Activated T-helper 1 cell treated with Interleukin-2 at 50 U/mL for 16 hours (primary cell): ENCODE data around the gene CORO7.
A peak's percentile ranks its signal among the peaks of the same experiment; 100 is the strongest.

Experiments used
- DNase-seq: peaks from one replicate; pipeline ENCODE4 v3.0.0-alpha.2; 2020; ENCODE audit warnings: low read depth

Gene CORO7

DNA sequence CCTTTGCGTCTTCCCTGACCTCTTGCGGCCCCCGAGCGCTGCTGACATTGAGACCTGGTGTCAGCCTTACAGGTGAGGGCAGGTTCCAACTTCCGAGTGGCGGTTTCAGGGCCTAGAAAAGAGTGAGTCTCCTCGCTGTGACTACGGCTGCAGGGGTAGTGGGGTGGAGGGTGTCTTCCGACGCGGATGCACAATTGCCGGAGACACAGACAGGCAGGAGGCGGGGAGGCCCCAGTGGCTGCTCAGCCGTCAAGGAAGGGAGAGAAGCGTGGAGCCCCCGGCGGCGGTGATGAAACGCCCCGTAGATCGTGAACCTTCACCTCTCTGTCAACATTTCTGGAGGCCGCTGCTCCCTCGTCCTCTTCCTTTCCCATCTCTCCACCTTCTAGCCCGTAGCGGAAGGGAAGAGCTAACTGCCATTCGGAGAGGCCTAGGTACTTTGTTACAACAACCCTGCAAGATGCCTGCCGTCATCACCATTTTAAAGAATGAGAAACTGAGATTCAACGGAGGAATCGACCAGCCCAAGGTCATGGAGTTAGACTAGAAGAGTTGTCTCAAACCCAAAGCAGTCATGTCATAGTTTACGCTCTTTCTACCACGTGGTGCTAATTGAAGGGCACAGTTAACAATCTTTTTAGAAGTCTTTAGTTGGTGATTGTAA lies 9.8 kb upstream of the CORO7 start:
- DNase-seq, result no peak

DNA sequence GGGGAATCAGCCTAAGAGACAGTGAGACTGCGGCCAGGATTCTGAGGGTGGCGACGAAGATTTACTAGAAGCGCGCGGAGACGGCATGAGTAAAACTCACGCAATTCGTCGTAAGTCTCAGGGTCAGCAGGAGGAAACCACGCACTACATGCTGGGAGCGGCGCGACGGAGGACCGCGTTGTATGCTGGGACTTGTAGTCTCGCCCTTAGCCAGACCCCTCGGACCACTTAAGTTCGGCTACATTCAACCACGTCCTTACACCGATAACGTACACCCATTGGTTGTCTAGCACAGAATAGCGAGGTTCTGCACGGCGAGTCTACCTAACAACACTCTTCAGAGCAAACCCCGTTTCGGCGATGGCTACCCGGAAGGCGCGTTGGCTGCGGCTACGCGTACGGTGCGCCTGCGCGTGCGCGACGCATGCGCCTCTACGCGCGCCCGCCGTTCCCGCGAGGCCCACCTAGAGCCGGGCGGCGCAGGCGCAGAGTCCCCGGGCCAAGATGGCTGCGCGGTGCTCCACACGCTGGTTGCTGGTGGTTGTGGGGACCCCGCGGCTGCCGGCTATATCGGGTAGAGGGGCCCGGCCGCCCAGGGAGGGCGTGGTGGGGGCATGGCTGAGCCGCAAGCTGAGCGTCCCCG lies 9.1 kb upstream of the CORO7 start, which contains the start of gene DNAJA3:
Gene DNAJA3 (plus strand): TSS at position 491 of the 643 bp plus-strand sequence. CDS start 14 bp downstream, at position 505.
- peak; percentile 90 for DNase-seq

DNA sequence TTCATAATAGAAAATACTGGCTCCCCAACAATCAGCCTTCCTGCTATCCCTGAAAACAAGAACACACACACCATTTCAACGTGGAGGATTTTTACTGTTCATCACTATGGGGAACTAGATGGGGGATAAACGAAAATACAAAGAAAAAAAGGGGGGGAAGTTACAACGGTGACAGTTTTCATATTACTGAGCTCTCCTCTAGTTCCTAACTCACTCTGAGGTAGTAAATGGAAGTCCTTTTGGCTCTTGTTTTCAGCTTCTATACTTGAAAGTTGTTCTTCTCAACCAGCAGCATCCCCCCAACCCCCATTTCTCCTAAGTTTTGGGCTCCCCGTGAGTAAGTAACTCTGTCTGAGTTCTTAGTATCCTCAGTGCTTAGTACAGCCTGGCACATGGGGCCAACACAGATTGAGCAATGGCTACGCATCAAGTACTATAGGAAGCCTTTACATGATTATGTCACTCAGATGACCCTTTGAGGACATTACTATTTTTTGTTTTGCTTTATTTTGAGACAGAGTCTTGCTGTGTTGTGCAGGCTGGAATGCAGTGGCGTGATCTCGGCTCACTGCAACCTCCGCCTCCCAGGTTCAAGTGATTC lies 4.2 kb upstream of the CORO7 start:
- no peak for DNase-seq

DNA sequence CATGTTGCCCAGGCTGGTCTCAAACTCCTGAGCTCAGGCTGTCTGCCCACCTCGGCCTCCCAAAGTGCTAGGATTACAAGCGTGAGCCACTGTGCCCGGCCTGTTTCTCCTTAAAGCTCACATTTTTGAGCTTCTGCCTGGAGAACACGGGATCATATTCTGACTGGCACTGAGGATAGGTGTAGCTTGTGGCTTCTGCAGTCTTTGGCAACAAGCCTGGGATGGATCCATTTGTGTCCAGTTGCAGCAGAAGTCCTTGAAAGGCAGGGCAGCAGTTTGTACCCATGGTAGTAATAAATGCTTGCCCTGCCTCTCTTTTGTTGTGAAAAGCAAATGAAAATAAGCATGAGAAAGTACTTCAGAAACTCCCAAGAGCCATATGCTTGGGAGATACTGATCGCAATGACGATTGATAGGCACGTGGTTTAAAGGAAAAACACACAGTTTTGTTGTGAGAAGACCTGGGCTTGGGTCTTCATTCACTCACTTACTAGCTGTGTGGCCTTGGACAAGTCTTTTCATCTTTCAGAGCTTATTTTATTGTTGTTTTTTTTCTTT lies 3.1 kb upstream of the CORO7 start:
- DNase-seq, result no peak

DNA sequence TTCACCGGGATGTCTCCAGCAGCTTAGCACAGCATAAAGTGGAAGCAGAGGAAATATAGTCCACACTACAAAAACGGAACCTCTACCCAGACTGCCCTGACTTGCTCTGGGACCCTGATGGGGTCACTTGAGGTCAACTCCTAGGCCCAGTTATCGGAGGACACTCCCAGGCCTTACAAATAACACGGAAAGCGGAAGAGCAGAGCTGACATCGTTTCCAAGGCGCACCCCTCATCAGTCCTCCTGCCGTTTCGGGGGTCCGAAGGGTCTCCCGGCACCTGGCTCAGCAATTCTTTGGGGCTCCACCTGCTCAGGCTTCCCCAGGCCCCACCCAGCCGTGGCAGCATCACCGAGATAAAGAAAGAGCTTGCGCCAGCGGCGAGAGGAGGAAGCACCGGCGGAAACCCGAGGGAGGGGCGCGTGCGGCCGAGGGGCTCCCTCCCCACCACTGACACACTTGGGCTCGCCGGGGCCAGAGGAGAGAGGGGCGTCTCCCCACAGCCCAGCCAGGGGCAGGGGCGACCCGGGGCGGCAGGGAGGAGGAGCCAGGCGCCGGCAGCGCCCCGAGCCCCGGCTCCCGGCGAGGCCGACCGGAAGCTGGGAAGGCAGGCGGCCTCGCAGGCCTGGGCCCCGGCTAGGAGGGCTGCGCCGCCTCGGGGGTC lies 727 bp downstream of the CORO7 start:
- peak; percentile 48 for DNase-seq

DNA sequence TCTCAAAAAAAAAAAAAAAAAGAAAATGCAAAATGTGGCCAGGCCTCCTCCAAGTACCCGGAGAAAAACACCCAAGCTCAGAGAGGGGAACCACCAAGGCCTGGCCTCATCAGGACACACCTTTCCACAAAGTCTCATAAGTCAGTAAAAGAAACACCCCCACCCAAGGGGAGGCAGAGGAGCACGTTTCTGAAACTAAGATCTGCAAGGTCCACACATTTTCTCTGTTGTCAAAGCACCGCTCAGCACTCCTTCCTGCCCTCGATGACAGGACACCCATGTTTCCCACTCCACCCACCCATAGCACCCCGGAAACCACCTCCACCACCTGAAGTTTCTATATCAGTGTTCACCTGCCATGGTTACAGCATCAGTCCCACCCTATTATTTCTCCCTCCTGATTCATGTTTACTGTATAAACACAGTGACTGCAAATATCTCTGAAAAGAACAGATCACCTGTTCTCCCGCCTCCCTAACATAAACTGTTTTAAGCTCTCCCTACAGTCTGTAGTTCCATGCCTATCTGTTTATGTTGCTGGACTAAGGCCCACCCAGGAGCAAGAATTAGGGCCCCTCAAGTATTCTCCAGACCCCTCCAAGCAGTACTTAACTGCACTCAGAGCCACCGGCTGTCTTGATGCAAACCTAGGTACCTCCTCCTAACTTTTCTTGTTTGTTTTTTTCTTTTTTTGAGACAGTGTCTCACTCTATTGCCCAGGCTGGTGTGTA lies 2.0 kb downstream of the CORO7 start:
- DNase-seq, result peak; percentile 69

DNA sequence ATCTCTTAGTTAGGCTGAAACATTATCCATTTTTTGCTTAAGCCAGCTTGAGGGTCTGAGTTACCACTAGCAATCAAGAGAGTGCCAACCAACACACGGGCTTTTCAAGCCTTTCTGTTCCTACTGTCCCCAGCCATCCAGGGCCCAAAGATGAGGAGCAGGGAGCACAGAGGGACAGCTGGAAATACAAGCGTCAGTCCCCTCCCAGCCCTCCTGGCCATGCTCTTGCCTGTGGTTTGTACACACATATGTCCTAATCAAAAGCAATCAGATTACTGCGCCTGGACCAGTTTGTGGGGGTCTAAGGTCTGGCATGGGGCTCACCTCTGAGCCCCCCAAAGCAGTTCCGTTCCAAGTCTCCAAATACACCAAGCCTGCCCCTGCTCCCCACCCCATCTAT lies 3.5 kb downstream of the CORO7 start:
- DNase-seq, result no peak

DNA sequence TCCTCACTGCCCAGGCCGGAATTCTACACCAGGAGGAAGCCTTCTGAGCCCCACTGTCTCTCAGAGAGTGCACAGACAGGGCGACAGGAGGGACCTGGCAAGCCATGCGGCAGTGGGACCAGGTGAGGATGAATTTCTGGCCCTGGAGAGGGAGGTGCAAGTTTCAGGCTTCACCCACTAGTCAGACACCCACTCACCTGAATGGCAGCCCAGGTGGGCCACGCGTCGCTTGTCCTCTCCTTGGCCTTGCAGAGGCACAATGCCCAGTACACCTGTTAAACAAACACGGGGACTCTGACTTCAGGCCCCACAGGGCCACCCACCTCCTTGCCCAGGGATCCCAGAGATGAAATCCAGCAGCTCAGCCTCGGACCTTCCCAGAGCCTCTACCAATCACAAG lies 4.2 kb downstream of the CORO7 start:
- DNase-seq, result no peak

DNA sequence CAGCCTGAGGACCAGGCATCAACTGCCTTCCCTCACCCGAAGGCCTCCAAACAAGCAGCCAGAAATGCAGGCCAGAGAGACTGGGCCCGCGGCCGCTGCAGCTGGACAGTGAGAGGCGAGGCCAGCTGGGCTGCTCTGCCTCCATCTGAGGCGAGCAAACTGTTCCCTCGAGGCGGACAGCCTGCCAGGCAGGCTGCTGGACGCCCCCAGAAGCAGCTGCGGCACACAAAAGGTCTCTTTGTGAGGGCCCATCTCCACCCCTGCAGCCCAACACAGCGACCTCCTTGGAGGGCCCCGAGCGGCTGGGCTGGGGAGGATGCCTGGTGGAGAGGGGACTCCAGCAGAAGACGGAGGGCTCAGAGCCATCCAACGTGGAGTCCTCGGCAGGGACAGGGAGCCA lies 4.7 kb downstream of the CORO7 start:
- no peak for DNase-seq

DNA sequence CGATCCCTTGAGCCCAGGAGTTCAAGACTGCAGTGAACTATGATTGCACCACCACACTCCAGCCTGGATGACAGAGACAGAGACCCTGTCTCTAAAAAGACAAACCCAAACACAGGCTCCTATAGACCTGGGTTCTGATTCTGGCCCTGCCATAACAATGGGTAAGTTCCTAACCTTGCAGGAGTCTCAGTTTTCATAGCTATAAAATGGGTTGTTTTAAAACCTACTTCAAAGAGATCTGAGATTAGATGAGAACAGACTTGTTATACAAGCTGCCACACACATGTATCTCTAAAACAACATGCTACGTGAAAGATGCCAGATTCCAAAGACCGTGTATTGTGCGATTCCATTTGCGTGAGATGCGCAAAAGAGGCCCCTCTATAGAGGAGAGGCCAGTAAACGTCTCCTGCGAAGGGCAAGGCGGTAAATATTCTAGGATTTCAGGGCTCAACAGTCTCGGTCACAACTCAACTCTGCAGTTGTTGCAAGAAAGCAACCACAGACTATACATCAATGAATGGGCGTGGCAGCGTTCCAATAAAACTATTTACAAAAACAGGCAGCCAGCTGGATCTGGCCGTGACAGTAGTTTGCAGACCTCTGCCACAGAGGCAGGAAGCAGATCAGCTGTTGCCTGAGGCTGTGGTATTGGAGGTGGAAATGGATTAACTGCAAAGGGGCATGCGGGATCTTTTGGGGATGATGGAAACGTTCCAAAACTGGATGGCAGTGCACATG lies 5.9 kb downstream of the CORO7 start:
- no peak for DNase-seq

DNA sequence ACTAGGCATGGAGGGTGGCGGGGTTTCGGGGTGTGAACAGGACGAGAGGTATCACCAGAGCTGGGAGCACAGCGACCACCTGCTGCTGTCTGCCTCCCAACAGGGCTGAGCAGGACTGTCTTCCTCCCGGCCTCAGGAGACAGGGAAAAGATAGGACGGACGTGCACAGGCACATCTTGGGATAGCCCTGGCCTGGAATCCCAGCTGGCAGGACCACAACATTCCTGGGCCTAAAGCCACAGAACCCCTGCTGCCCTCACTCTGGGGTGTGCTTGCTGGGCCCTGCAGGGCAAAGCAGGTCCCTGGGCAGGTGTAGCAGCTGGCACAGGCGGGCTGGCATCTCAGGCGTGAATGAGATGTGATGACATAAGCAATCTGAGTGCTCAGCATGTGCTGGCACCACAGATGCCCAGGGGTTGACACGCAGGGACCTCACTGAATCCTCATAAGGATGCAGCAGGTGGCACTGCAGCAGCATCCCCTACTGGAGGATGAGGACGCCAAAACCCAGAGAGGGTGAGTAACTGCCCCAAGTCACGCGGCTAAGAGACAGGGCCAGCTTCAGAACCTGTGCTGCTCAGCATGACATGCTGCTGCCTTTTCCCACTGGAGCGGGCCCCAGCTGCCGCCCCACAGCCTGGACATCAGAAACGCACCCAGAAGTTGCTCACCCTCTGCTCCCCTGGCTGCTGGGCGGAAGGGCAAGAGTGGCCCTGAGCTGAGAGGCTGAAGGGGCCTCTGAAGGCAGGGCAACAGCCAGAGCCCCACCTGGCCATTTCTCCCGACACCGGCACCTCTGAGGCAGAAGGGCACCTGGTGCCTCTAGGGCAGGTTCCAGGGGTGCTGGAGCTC lies 7.1 kb downstream of the CORO7 start:
- DNase-seq, result no peak

DNA sequence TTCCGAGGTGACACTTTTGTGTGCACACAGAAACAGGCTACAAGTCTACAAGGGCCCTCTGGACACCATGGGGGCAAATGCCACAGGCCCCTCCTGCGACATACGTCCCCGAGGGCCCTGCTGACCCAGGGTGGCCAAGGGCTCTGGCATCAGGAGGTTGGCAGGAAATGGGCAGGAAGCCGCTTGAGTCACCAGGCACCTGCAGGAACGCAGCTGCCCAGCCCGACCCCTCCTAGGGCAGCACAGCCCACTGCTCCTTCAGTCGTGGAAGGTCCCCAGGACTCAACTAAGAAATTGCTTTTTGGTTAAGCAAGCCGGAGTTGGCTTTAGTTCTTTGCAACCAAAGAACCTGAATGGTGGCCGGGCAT lies 8.1 kb downstream of the CORO7 start:
- DNase-seq, result no peak

DNA sequence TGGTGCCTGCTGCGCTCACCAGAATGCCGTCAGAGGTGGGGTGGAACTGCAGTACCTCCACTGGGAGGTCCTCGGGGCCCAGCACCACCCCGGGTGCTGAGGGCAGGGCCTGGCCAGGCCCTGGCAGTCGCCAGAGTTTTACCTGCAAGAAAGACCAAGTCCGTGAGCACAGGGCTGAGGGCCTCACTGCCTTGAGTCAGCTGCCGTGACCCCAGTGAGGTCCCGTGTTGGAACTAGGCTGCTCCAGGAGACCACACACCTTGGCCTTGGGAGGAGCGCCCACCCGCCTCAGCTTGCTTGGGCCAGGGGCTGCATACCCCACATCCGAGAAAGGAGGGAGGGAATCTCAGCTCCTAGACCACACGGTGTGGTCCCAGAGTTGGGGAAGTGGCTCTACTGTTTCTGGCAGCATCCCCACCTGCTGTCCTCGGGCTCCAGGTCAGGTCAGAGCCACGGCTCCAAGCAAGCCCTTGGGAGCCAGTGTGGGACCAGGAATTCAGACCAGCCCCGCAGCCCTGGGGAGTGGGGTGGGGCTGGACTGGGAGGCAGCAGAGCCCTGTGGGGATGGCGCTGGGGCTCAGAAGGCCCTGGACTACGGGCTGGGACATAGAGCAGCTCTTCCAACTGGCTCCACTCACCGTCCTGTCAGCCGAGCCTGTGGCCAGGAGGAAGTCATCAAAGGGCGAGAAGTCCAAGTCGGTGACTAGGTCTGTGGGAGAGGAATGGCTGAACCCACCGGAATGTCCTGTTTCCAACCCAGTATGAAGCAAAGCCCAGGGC lies 8.7 kb downstream of the CORO7 start:
- DNase-seq, result no peak

DNA sequence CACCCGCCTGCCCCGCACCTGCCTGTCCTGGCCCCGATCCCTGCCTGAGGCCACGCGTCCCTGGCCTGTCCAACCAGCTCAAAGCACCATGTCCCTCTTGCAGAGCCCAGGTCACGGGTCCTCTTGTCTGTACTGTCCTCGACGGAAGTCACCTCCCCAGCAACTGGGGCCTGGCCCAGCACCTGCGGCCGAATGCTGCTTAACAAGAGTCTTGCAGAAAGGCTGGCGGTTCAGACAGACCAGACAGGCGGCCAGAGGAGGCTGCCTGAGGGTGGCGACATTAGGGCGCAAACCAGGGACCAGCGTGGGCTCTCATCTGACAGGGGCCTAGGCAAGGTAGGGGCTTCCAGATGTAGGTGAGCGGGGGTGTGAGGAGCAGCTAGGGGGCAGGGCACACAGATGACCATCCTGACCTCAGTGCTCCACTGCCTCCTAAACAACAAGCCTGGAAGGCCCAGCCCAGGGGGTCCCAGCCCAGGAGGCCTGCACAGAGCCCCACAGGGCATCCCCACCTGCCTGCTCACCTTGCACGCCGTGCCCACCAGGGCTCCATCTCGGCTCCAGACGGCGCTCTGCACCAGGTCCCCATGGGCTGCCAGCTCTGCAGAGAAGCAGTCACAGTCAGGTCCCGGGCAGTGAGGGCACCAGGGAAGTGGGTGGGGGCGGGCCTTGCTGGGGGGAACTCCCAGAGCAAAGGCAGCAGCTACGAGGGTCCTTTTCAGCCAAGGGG lies 11.3 kb downstream of the CORO7 start:
- no peak for DNase-seq

DNA sequence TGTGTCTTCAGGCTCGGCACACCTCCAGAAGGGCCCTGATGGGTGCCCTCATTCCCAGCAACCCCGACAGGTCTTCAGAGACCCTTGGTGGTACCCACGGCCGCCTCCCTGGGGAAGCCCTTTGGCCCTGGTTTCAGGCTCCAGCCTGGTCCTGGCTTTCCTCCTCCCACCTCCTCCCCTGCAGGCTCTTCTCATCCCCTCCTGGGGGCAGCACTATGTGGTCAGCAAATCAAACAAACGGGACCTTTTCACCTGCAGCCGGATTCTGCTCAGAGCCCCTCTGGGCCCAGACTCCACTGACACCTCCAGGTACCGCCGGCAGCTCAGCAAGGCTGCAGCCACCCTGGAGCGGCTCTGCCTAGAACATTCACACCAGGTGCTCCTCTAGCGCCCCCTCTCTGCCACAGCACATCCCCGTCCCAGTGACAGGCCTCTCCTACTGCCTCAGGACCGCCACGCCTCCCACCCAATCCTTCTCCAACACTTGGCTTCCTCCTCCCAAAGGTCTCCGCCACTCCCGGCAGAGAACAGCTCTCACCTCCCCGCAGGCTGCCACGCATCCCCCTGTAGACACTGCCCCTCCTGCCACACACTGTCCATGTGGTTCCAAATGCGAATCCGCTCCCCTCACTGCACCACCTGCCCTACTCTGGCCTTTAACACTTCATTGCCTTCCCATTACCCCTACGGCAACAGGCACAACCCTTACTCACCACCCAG lies 12.0 kb downstream of the CORO7 start:
- DNase-seq, result no peak

DNA sequence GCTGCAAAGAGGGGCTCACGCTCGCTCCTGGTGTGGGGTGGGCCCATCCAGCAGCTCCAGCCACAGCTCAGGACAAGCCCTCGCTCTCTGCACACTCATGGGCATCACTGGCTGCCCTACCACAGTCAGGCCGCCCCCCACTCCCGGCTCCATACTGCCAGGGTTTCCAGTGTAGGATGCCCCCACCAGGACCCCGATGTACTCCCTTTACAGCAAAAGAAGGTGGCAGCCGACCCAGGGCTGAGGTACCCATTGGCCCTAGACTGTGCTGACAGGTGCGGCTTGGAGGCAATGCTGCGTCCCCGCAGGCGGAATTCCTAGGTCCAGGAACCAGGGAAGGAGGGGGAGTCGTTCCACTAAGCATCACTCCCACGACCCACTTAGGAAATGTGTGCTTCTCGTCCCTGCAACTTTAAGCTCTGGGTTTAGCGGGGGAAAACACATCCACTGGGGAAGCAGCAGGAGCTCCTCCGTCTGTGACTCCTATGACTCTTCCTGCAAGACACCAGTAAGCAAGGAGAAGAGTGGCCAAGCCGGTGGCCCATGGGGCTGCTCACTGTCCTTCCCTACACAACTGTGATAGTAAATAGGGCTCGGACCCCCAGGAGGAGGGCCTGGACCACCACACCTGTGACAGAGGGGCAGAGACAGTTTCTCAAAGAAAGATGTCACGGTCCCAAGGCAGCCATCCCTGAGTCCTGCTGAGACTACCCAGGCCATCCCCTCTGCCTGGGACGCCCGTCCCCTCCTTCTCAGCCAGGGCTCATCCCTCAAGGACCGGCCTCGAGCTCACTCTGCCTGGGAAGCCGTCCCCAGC lies 13.1 kb downstream of the CORO7 start:
- DNase-seq, result no peak

DNA sequence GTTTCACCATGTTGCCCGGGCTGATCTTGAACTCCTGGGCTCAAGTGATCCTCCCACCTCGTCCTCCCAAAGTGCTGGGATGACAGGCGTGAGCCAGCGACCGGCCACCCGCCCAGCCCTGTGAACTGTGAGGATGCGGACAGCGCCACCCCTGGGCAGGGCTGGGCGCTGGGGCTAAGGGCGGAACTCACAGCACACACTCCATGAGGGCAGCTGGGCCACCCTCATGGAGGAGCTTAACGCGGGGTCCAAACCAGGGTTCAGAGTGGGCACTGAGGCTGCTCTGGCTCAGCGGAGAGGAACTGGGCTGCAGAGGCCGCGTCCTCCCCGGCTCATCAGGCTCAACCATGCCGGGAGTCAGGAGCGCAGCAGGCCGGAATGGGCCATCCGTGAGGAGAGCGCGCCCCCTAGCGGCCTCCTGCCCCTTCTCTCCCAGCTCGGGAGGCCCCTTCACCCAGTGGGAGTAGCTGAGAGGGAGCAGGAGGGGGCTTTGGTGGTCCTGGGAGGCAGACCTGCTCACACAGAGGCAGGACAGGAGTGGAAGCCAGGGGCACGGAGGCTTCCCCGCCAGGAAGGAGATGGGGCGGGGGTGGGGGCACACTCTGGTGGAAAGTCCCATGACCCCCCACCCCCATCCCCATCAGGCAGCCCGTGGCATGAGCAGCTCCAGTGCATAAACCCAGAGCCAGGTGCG lies 13.8 kb downstream of the CORO7 start:
- peak; percentile 51 for DNase-seq
